HG02870 (cell line): ENCODE measurements around the gene STXBP5.
"Not testable (repeated sequence)": the region's sequence is repeated elsewhere in the genome, so short reads cannot be mapped to it uniquely, and the experiment has no call there.

Source experiments
- ATAC-seq: cut with Tn5 transposase; IDR thresholded peaks from one replicate; pipeline ENCODE4 v1.9.1; 2021; ENCODE audit warnings: mild to moderate bottlenecking, moderate library complexity; ENCODE audit not compliant: unreplicated experiment

Gene STXBP5

DNA sequence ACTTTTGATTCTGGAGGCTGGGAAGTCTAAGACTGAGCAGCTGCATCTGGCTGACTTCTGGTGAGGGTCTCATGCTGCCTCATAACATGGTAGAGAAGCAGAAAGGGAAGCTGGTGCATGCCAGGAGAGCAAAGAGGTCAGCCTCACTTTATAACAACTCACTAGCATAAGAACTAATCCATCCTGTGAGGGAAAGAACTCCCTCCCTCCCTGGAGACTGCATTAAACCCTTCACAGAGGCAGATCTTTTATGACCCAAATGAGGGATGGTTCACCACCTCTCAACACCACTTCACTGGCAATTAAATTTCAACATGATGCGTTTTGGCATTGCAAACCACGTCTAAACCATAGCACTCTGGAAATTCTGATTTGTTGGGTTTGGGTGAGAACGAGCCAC is 33.9 kb downstream of the STXBP5 start:
- ATAC-seq: no peak

DNA sequence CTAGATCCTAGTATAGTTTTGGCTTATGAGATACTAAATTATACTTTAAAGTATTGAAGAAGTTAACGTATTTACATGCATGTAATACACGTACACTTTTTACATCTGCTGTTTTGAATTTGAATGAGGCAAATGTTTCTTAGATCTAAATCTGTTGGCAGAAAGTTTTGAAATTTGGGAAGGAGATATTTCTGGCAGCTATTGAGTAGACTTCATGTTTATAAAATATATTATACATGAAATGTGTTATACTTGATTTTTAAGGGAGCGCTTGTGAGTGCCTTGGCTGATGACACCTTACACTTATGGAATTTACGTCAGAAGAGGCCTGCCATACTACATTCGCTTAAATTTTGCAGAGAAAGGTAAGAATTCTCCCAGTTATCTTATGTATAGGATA is 34.7 kb downstream of the STXBP5 start:
- no peak for ATAC-seq

DNA sequence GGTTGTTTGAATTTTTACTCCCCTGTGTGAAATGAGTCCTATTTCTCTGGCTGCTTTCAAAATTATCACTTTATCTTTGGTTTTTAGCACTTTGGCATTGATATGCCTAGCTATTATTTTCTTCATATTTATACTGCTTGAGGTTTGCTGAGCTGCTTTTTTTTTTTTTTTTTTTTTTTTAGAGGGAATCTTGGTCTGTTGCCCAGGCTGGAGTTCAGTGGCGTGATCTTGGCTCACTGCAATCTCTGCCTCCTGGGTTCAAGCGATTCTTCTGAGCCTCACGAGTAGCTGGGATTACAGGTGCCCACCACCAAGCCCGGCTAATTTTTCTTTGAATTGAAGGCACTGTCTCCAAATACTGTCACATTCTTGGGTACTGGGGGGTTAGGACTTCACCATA is 40.6 kb downstream of the STXBP5 start:
- ATAC-seq: no peak

DNA sequence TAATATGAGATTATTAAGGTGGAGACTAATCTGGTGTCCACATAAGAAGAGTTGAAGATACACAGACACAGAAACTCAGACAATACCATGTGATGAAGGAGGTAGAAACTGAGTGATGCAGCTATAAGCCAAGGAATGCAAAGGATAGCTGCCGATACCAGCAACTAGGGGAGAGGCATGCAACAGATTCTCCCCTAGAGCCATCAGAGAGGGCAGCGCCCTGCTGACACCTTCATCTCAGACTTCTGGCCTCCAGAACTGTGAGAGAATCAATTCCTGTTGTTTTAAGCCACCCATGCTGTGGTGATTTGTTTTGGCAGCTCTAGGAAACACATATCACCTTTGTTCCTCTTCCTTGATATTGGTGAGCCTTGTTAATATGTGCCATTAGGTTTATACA is 41.5 kb downstream of the STXBP5 start:
- ATAC-seq: no peak

DNA sequence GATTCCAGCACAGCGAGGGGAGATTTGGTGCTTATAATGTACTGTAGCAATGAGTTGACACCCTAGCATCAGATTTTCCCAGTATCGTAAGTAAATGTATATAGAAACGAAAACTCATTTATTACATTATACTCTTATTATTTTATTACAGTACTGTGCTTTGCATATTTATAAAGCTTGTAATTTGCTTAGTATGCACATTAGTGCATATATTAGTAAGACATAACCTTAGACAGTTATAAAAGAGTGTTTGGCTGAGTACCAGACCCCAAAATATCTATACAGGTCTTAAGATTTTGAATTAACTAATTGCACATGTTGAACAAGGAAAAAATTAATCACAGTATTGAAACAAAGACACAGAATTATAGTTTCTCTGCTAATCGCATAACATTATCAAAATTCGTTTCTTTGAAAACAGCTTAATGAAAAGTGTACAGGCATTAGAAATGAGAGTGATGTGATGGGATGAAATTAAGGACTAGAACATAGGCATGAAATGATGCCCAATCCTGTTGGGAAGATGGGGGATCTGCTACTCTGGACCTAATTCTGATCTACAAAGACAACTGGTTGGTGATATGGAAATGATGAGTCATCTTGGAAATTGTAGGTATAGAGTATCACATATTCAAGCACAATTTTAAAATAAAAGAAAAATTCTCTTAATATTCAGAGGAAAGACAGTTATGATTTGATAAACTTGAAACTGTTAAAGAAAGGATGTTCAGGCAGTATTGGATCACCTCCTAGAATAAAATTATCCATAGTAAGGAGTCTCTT is 42.8 kb downstream of the STXBP5 start:
- no peak for ATAC-seq

DNA sequence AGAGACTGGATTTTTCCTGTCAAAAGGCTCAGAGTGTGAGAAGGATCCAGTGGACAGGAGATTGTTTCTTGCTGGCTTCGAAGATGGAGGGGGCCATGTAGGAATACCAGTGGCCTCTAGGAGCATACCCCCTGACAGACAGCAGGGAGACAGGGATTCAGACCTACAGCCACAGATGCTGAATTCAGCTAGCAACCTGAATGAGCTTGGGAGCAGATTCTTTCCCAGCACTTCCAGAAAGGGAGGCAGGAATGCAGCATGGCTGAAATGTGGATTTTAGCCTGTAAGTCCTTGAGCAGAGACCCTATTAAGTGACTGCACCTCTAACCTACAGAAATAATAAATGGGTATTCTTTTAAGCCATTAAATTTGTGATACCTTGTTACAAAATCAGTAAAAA is 44.6 kb downstream of the STXBP5 start:
- no peak for ATAC-seq

DNA sequence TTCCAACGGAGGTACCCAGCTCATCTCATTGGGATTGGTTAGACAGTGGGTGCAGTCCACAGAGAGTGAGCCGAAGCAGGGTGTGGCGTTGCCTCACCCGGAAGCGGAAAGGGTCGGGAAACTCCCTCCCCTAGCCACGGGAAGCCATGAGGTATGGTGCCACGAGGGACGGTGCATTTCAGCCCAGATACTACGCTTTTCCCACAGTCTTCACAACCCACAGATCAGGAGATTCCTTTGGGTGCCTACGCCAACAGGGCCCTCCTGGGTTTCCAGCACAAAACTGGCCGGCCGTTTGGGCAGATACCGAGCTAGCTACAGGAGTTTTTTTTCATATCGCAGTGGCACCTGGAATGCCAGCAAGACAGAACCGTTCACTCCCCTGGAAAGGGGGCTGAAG is 46.9 kb downstream of the STXBP5 start:
- no peak for ATAC-seq

DNA sequence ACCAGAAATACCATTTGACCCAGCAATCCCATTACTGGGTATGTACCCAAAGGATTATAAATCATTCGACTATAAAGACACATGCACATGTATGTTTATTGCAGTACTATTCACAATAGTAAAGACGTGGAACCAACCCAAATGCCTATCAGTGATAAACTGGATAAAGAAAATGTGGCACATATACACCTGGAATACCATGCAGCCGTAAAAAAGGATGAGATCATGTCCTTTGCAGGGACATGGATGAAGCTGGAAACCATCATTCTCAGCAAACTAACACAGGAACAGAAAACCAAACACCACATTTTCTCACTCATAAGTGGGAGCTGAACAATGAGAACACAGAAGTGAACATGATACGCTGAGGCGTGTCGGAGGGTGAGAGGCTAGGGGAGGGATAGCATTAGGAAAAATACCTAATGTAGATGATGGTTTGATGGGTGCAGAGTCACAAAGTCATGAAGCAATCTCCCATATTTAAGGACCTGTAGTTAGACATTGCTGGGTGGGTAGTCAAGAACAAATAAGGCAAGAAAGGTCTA is 50.8 kb downstream of the STXBP5 start:
- ATAC-seq: not testable (repeated sequence)

DNA sequence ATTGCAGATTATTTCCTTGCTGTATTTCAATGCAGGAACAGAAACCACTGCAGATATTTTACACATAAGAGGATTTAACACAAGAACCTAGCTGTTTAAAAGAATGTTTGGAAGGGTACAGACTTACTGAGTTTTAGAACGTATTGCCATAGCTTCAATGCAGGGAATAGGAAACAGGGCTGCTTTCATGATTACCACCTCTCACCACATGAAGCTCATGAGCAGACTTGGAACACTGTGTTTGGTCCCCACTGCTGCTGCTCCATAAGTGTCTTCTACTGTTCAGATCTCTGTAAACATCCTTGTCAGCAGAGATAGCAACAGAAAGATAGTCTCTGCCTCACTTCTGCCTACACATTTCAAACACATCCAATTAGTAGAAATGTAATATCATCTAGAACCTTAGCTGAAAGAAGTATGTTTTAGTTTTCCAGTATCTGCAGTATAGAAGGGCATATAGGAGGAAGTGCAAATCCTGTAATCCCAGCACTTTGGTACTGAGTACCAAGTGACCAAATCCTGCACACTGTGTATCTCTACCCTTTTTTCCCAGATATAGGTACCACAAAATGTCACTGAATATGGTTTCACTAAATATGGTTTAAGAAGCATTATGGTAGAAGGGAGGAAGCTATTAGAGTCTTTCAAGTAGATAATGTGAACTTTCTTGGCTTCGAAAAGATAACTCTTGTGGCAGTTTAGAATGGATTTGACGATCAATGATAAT is 51.9 kb downstream of the STXBP5 start:
- no peak for ATAC-seq

DNA sequence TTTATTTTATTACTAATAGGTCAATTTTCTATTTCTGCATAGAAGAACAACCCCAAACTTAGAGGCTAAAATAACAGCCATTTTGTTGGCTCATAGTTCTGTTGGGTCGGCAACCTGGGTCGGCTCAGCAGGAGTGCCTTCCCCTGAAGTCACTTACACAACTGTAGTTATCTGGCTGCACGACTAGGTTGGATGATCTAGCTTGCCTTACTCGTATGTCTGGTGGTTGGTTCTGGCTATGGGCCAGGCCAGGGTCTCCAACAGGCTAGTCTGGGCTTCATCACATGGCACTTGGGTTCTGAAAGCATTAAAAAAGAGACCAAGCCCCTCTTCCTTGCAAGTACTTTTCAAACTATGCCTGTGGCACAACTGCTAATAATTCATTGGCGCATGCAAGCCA is 53.5 kb downstream of the STXBP5 start:
- no peak for ATAC-seq

DNA sequence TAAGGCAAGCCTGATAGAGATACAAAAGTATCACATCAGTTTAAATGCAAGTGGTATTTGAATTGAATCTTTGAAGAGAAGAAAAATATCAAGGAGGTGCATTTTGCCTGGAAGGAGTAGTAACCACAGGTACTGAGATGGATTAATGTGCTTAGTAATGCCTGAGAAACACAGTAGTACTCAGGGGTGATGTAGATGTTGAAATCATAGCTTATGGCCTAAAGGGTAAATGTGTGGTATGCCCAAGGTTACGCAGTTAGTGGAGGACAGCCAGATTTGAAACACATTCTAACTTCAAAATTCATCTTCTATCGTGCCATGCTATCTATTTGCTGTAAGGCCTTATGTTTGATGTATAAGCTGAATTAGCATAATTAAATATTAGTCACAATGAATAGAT is 55.9 kb downstream of the STXBP5 start:
- no peak for ATAC-seq

DNA sequence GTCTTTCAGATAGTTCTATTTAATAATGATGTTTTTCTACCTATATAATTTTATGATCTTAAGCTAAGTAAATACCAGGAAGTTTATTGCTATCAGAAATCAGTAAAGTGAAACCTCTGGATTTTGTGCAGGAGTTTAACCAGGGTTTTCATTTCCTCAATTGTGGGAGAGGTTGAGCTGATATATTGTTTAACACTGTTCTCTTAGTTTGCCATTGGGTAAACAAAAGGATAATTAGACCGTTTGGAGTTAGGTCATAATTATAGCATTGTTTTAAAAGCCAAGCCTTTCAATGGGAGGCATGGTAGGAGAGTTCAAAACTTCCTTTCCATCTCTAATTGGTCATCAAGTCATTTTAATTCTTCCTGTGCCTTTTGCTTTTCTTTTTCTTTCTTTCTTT is 58.7 kb downstream of the STXBP5 start:
- ATAC-seq: no peak

DNA sequence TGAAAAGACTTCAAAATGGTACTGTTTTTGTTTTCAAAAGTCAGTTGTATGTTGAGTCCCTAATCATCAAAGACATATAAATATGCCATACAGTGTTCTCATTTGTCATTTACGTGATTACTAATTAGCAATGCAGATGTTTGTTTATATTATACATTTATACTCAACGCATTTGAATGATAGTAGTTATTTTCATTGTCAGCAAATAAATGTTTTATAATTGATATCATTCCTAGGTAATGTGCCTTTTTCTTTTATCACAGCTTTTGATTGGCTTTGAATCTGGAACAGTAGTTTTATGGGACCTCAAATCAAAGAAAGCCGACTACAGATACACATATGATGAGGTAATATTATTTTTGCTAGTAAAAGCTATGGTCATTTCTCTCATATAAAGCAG is 62.6 kb downstream of the STXBP5 start:
- no peak for ATAC-seq

DNA sequence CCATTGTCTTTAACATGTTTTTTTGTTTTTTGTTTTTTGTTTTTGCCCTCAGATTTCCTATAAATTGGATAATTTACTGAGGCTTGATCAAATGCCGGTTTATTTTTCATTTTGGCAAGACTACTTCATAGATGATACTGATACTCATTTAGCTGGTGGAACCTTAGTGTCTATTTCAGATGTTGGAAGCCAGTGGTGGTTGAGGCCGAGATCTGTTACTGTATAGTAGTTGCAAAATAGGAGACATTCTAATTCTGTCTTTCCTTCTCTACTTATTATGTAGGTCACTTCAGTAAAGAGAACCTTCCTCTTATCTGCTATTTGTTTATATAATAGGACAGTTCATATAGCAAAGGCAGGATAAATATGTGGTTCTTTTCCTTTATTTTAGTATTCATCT is 63.4 kb downstream of the STXBP5 start:
- ATAC-seq: no peak

DNA sequence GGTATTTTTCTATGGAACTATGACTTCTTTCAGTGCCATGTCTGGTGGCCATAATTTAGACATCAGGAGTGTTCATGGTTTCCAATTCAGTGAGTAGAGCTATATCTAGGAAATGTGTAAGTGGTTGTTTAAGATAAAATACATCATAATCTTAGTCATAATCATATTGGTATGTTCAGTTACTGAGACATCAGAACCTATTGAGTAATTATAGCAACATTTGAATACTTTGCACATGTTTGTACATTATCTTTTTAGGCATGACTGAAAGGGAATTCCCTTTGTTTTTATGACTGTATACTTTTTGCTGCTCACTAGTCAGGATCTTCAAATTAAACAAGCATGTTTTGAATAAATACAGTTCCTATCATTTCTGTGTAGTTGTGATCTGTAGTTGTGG is 64.0 kb downstream of the STXBP5 start:
- peak; percentile 47 for ATAC-seq

DNA sequence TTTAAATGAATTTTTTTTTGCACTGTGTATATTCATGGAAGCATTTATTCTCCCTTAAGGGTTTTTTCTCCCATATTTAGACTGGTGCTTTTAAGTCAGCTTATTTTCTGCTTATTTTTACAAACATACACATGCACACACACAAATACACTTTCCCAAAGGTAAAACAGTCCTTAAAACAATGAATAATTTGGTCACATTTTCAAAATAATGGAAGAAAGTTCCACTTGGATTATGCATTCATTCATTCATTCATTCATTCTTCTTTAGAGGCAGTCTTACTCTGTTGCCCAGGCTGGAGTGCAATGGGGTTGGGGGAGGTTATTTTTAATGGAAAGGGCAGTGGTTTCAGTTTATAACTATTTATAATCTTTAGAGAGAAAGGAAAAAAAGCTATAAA is 69.8 kb downstream of the STXBP5 start:
- no peak for ATAC-seq

DNA sequence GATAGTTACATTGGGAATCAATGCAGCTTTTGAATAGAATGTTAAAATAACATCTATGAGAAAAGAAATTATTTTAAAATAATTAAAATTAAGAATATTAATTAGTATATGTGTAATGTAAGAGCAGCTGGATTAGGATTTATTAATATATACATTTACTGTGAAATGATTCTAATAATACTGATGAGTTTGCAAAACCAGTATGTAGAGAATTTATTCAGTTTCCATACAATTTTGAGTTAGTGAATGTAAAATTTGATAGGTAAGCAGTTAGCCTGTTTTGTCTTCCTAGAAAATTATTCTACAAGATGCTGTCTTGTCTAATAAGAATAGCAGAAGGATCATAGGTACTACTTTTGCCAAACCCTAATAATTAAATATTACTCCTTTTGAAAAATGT is 70.6 kb downstream of the STXBP5 start:
- no peak for ATAC-seq

DNA sequence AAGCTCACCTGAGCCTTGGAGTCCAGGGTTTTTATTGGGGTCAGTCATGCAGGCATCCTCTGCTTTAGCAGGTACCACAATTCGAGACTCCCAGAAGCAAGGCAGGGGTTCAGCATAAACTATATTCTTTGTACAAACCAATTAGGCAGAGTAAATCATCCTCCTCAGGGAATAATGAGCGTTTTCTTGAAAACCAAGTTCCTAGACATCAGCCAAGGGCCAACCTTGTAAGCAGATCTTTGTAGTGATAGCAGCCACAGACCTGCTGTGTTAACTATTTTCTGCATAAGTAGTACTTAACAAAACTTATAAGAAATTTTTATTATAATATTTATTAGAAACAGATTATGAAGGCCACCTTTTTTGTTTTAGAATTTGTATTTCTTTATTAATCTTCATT is 74.7 kb downstream of the STXBP5 start:
- ATAC-seq: no peak

DNA sequence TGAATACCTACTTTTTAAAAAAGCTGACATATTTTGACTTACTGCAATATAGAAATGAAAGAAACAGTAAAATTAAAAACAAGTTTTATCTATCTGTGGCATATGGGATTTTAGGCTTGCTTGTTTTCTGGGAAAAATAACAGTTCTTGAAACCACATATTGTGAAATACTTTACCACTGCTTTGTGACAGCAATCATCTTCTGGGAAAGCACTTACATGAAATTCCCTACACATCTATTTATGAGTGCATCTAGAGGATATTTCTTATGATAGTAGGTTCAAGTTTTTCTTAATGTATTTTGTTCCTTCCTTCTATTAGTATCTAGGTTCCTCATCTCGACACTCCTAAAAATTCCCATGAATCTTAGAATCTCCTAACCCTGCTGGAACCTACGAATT is 75.2 kb downstream of the STXBP5 start:
- ATAC-seq: no peak

DNA sequence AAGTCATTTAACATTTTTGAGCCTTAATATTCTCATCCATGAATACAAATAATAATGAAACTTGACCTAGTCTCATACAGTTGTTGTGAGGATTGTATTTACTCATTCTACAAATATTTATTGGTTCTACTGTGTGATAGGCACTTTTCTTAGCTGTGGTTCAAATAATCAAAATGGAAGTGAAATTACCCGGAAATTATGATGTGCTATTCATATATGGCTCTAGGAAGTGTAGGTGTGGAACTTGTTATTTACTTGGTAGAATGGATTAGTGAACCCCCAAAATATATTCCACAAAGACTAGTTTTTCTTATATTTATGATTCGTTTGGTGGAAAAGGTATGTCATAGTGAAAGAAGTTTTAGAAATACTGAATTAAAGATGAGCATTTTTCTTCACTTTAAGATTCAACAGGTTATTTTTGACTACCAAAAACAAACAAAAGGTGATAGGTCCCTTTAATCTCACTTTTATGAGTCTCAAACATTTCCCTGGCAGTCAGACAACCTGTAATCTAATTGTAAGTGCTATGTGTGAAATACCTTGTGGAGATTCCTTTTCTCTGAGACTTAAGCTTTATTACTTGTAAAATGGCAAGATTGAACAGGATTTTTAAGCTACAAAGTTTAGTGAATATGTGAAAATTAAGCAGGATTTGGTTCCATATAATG is 77.8 kb downstream of the STXBP5 start:
- no peak for ATAC-seq

DNA sequence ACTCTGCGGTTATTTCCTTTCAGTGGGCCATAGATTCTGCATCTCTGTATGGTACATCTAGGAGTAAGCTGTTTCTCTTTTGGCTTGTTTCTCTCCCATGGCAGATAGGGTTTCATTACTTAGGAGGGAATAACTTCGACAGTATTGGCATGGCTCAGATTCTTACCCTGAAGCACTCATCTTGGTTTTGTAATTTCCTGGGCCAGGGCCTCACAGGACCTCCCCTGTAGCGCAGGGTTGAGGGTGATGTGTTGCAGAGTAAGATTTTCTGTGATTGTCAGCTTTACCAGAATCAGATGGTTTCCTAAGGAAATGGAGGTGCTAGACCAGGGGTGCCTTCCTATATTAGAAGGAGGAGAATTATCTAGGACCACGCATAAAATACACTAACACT is 78.3 kb downstream of the STXBP5 start:
- no peak for ATAC-seq

DNA sequence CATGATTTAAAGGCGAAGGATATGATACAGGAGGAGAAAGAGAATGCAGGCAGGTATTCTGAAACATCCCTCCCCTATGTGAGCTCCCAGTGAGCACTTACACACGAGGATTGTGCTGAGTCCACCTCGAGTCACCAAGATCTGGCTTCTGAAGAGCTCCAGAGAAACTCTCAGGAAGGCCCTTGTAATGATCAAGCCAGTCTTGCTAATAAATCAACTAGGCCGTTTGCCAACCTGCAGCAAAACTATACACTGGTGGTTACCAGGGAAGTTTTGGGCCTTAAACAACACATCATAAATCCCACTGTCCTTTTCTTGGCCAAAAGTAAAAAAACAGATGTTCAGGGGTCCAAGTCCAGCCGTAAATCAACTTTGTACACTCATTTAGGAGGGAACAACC is 79.2 kb downstream of the STXBP5 start:
- ATAC-seq: no peak
